Testis (tissue), 3 donors: ENCODE measurements around the gene DNAJC13. TPM values are rescaled to one million over a fixed set of nuclear protein-coding genes. Genes with fewer than 3 reads are reported as not detected.

Experiments
- DNase-seq: peaks from one replicate; pipeline ENCODE4 v3.0.0-alpha.2; 2019
- H3K27ac ChIP-seq, 2 donors: fragments of 200-600 bp; sonication (generic); one replicate each; pipeline ENCODE4 v1.5.1; 2019
- H3K27me3 ChIP-seq: fragments of 200-600 bp; sonication (generic); one replicate; pipeline ENCODE4 v1.5.1; 2019
- H3K36me3 ChIP-seq: fragments of 200-600 bp; sonication (generic); one replicate; pipeline ENCODE4 v1.5.1; 2017; ENCODE audit warnings: low read depth; ENCODE audit errors: missing control alignments
- H3K4me1 ChIP-seq: fragments of 200-600 bp; sonication (generic); one replicate; pipeline ENCODE4 v1.5.1; 2019
- H3K4me3 ChIP-seq, 2 donors: fragments of 200-600 bp; sonication (generic); one replicate each; pipeline ENCODE4 v1.5.1; 2017 to 2019
- H3K9me3 ChIP-seq: fragments of 200-600 bp; sonication (generic); one replicate; pipeline ENCODE4 v1.5.1; 2017
- CTCF ChIP-seq, 3 experiments: fragments of 450-650 bp in 2 of 3; fragments of 200-600 bp in 1 of 3; sonication (generic) in 1 of 3; IDR thresholded peaks; one replicate each; pipeline ENCODE4 v1.5.1; 2016 to 2019; ENCODE audit warnings: antibody characterized with exemption in 3 of 3, mild to moderate bottlenecking in 2 of 3, moderate library complexity in 1 of 3
- POLR2A ChIP-seq: fragments of 450-650 bp; IDR thresholded peaks from one replicate; pipeline ENCODE4 v1.6.1; 2017; ENCODE audit warnings: antibody characterized with exemption, mild to moderate bottlenecking, moderate library complexity
- WGBS, 2 donors: methylation state at CpG; one replicate each; pipeline ENCODE4 v1.1.5; 2018; 5-methylcytosine and 5-hydroxymethylcytosine counted together
- intact Hi-C: fragments of 100-400 bp; cut with DNase I; formaldehyde crosslinking; loops from one replicate; pipeline ENCODE4 v1.15.1; 2023; ENCODE audit warnings: low total_unique reads
- polyA plus RNA-seq: library from polyadenylated mRNA; stranded (reverse); fragments of 350-450 nt; fragmentation: Illumina TruSeq; extraction: RNeasy Lipid Tissue Mini Kit (QIAGEN cat#74804); gene quantifications from one replicate; pipeline ENCODE4 v1.2.3, GENCODE V29; 2014; ENCODE audit warnings: low read depth, low replicate concordance; ENCODE audit not compliant: insufficient read depth
- total RNA-seq, 2 donors: library from RNA; depleted of rRNA; stranded (reverse); fragments of >200 nt; gene quantifications; one replicate each; pipeline ENCODE4 v1.2.3, GENCODE V29; 2016

Gene DNAJC13
- total and polyA plus RNA-seq, 3 donors from 2014 or later, result 16.8 to 54.4 (median 40.1) TPM

GRCh38 chr3:132499071-132499470 lies 81.8 kb downstream of the DNAJC13 start:
- H3K4me1 ChIP-seq, result no peaks in the 10 kb centered on the region
- no peak overlapping the region for H3K27ac ChIP-seq
- no peak for DNase-seq
- H3K9me3 ChIP-seq, result no peaks in the 10 kb centered on the region
- no peaks in the 10 kb centered on the region for H3K36me3 ChIP-seq
- 90 to 97% methylated on average over 3 of the region's 3 CpGs for WGBS, 2 donors
- no peaks in the 10 kb centered on the region for H3K27me3 ChIP-seq
- TF ChIP-seq POLR2A (no peak), CTCF (IDR thresholded peaks at IDR 0.05) (no peak)
- intact Hi-C loops, result no loop called here
- H3K4me3 ChIP-seq, result no peak overlapping the region

GRCh38 chr3:132503559-132503958 lies 86.3 kb downstream of the DNAJC13 start:
- intact Hi-C loops, result no loop called here
- 75 to 87% methylated on average over 1 of the region's 1 CpG for WGBS, 2 donors
- Histone ChIP-seq H3K4me1 (no peaks in the 10 kb centered on the region), H3K4me3 (no peak overlapping the region), H3K36me3 (no peaks in the 10 kb centered on the region), H3K9me3 (no peaks in the 10 kb centered on the region), H3K27ac (no peak overlapping the region), H3K27me3 (no peaks in the 10 kb centered on the region)
- no peak for DNase-seq
- no peak for TF ChIP-seq CTCF (IDR thresholded peaks at IDR 0.05)
- TF ChIP-seq POLR2A, result no peak

GRCh38 chr3:132504375-132504933 lies 87.2 kb downstream of the DNAJC13 start:
- Histone ChIP-seq H3K27me3 (no peaks in the 10 kb centered on the region), H3K27ac (no peak overlapping the region), H3K9me3 (no peaks in the 10 kb centered on the region), H3K4me3 (no peak overlapping the region), H3K4me1 (no peaks in the 10 kb centered on the region), H3K36me3 (no peaks in the 10 kb centered on the region)
- TF ChIP-seq CTCF (IDR thresholded peaks at IDR 0.05) (no peak), POLR2A (no peak)
- intact Hi-C loops, result no loop called here
- DNase-seq, result no peak

GRCh38 chr3:132507657-132508056 lies 90.4 kb downstream of the DNAJC13 start:
- Histone ChIP-seq H3K27me3 (no peaks in the 10 kb centered on the region), H3K9me3 (no peaks in the 10 kb centered on the region), H3K27ac (no peak overlapping the region), H3K36me3 (no peaks in the 10 kb centered on the region), H3K4me3 (no peak overlapping the region), H3K4me1 (no peaks in the 10 kb centered on the region)
- no peak for TF ChIP-seq POLR2A
- 90 to 98% methylated on average over 4 of the region's 4 CpGs for WGBS, 2 donors
- no peak for DNase-seq
- intact Hi-C loops, result no loop called here

- H3K4me3 ChIP-seq, result no peak overlapping the region
- H3K9me3 ChIP-seq, result no peaks in the 10 kb centered on the region
- H3K27ac ChIP-seq, result no peak overlapping the region
- TF ChIP-seq CTCF (IDR thresholded peaks at IDR 0.05), result no peak
- TF ChIP-seq POLR2A, result no peak
- no peaks in the 10 kb centered on the region for H3K36me3 ChIP-seq
- no peak for DNase-seq
- no peaks in the 10 kb centered on the region for H3K27me3 ChIP-seq
- intact Hi-C loops, result no loop called here
- H3K4me1 ChIP-seq, result no peaks in the 10 kb centered on the region
- WGBS, 2 donors, result 100% methylated on average over 1 of the region's 1 CpG
These were observed 91.8 kb downstream of the DNAJC13 start for GRCh38 chr3:132509096-132509495.
